Epithelial cell of esophagus (primary cell): Measurements from ENCODE around the gene MAPK12.

Source experiments
- DNase-seq: peaks from one replicate; pipeline ENCODE4 v3.0.0; 2010; ENCODE audit warnings: low read depth
- H3K4me3 ChIP-seq: 2 replicates; pipeline ENCODE4 v1.5.1; 2011; ENCODE audit warnings: mild to moderate bottlenecking, low read length, control low read depth
- TF ChIP-seq, protein P1 (sequence below): IDR thresholded peaks from 2 replicates; pipeline ENCODE4 v1.5.1; 2011; ENCODE audit warnings: low read depth, mild to moderate bottlenecking, low read length, control low read depth, inconsistent platforms; ENCODE audit not compliant: insufficient read depth; ENCODE audit errors: missing control alignments

MAPK12 gene

GRCh38 chr22:50293441-50294318, 32.2 kb upstream of the MAPK12 start:
- TF ChIP-seq, protein P1, sequence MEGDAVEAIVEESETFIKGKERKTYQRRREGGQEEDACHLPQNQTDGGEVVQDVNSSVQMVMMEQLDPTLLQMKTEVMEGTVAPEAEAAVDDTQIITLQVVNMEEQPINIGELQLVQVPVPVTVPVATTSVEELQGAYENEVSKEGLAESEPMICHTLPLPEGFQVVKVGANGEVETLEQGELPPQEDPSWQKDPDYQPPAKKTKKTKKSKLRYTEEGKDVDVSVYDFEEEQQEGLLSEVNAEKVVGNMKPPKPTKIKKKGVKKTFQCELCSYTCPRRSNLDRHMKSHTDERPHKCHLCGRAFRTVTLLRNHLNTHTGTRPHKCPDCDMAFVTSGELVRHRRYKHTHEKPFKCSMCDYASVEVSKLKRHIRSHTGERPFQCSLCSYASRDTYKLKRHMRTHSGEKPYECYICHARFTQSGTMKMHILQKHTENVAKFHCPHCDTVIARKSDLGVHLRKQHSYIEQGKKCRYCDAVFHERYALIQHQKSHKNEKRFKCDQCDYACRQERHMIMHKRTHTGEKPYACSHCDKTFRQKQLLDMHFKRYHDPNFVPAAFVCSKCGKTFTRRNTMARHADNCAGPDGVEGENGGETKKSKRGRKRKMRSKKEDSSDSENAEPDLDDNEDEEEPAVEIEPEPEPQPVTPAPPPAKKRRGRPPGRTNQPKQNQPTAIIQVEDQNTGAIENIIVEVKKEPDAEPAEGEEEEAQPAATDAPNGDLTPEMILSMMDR, result no peak
- H3K4me3 ChIP-seq, result peak overlapping the region; percentile 8
- DNase-seq, result peak; percentile 69

- peak overlapping the region; percentile 14 for H3K4me3 ChIP-seq
- TF ChIP-seq, protein P1, result no peak
- no peak for DNase-seq
Observed at GRCh38 chr22:50292643-50293440, 31.4 kb upstream of the MAPK12 start.

DNA sequence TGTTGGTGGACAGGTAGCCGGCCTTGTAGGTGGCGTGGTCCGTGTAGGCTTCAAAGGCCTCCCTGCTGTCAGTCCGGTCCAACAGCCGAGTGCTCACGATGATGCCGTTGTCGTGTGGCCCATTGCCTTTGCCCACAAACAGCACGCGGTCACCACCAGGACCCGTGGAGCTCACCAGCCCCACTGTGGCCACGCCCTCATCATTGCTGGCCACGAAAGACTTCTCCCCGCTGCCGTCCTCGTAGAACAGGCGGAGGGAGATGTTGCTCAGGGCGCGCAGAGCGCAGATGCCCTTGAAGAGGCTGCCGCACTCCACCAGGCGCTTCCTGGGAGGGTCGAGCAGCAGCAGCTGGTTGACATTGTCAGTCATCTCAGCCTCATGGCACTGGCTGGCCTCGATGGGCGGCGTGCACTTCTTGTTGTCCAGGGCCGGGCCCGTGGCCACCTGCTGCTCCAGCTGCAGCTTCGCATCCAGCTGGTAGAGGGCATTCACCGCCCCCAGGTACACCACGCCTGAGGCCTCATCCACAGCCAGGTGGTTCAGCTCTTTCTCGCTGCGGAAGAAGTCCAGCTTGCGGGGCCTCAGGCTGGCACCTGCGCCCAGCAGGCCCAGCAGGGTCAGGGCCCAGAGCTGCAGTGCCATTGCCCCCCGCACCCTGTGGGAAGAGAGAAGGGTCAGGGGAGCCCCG, 28.6 kb upstream of the MAPK12 start:
- H3K4me3 ChIP-seq, result no peak overlapping the region
- no peak for DNase-seq
- TF ChIP-seq, protein P1, result no peak

GRCh38 chr22:50289151-50289941, 27.9 kb upstream of the MAPK12 start:
- no peak overlapping the region for H3K4me3 ChIP-seq
- TF ChIP-seq, protein P1, result no peak
- no peak for DNase-seq

GRCh38 chr22:50287731-50288130, 26.2 kb upstream of the MAPK12 start:
- no peak for DNase-seq
- TF ChIP-seq, protein P1, result no peak
- no peak overlapping the region for H3K4me3 ChIP-seq

DNA sequence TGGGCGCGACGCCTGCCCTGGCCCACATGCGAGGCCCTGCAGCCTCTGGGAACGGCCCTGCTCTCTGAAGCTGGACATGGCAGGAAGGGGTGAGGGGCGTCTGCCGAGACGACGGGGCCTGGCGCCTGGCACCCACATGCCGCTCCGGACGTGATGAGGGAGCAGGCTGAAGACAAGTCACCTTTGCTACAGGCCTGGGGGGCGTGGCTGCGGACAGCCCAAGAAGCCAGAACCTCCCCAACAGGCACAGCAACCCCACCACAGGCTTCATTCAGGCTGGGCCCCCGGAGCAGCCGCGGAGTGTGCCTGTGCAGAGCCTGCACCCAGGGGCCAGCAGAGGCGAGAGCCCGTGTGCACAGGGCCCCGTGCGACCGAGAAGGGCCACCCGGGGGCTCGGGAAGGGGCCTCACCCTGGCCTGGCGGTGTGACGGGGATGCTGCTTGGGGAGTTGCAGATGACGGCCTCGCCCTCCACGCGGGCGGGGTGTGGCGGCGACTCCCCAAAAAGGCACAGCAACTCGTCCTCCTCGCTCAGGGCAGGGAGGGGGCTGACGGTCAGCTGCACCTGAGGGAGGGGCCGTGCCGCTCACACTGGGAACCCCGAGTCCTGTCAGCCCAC, 25.3 kb upstream of the MAPK12 start:
- H3K4me3 ChIP-seq, result no peak overlapping the region
- TF ChIP-seq, protein P1, result no peak
- no peak for DNase-seq
